ENCODE data around the gene NOTO. TPM values are rescaled to one million over a fixed set of nuclear protein-coding genes. Genes with fewer than 3 reads are reported as not detected.
A peak's percentile ranks its signal among the peaks of the same experiment; 100 is the strongest.

Gene NOTO
- total and polyA plus RNA-seq, 2 of the 8 experiments (the other 6 are each of a cell fraction or from before 2014, with no cell fraction given) = 0.33 to 0.54 TPM

DNA sequence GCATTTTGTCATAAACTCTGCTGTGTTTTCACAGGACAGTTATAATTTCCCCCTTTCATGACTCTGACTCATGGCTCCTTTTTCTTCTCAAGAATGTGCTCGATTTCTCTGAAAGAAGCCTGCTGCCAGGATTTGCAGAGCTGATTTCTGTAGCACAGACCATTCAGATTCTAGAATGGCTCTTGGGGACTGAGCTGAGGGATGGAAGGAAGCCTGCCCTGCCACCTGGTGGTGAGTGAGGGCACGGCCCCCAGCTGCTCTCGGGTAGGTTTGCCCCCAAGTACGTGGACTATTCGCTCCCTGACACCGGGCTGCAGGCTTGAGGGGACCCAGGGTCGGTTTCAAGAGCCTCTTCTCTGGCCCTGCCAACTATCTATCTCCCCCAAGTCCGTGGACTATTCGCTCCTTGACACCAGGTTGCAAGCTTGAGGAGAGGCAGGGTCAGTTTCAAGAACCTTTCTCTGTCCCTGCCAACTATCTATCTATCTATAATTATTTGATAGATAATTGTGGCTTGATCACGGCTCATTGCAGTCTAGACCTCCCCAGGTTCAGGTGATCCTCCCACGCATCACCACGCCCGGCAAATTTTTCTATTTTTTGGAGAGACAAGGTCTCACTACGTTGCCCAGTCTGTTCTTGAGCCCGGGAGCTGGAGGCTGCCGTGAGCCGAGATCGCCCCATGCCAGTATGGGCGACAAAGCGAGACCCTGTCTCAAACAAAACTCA lies 10.2 kb downstream of the NOTO start (continued):
- TF ChIP-seq, protein P1, sequence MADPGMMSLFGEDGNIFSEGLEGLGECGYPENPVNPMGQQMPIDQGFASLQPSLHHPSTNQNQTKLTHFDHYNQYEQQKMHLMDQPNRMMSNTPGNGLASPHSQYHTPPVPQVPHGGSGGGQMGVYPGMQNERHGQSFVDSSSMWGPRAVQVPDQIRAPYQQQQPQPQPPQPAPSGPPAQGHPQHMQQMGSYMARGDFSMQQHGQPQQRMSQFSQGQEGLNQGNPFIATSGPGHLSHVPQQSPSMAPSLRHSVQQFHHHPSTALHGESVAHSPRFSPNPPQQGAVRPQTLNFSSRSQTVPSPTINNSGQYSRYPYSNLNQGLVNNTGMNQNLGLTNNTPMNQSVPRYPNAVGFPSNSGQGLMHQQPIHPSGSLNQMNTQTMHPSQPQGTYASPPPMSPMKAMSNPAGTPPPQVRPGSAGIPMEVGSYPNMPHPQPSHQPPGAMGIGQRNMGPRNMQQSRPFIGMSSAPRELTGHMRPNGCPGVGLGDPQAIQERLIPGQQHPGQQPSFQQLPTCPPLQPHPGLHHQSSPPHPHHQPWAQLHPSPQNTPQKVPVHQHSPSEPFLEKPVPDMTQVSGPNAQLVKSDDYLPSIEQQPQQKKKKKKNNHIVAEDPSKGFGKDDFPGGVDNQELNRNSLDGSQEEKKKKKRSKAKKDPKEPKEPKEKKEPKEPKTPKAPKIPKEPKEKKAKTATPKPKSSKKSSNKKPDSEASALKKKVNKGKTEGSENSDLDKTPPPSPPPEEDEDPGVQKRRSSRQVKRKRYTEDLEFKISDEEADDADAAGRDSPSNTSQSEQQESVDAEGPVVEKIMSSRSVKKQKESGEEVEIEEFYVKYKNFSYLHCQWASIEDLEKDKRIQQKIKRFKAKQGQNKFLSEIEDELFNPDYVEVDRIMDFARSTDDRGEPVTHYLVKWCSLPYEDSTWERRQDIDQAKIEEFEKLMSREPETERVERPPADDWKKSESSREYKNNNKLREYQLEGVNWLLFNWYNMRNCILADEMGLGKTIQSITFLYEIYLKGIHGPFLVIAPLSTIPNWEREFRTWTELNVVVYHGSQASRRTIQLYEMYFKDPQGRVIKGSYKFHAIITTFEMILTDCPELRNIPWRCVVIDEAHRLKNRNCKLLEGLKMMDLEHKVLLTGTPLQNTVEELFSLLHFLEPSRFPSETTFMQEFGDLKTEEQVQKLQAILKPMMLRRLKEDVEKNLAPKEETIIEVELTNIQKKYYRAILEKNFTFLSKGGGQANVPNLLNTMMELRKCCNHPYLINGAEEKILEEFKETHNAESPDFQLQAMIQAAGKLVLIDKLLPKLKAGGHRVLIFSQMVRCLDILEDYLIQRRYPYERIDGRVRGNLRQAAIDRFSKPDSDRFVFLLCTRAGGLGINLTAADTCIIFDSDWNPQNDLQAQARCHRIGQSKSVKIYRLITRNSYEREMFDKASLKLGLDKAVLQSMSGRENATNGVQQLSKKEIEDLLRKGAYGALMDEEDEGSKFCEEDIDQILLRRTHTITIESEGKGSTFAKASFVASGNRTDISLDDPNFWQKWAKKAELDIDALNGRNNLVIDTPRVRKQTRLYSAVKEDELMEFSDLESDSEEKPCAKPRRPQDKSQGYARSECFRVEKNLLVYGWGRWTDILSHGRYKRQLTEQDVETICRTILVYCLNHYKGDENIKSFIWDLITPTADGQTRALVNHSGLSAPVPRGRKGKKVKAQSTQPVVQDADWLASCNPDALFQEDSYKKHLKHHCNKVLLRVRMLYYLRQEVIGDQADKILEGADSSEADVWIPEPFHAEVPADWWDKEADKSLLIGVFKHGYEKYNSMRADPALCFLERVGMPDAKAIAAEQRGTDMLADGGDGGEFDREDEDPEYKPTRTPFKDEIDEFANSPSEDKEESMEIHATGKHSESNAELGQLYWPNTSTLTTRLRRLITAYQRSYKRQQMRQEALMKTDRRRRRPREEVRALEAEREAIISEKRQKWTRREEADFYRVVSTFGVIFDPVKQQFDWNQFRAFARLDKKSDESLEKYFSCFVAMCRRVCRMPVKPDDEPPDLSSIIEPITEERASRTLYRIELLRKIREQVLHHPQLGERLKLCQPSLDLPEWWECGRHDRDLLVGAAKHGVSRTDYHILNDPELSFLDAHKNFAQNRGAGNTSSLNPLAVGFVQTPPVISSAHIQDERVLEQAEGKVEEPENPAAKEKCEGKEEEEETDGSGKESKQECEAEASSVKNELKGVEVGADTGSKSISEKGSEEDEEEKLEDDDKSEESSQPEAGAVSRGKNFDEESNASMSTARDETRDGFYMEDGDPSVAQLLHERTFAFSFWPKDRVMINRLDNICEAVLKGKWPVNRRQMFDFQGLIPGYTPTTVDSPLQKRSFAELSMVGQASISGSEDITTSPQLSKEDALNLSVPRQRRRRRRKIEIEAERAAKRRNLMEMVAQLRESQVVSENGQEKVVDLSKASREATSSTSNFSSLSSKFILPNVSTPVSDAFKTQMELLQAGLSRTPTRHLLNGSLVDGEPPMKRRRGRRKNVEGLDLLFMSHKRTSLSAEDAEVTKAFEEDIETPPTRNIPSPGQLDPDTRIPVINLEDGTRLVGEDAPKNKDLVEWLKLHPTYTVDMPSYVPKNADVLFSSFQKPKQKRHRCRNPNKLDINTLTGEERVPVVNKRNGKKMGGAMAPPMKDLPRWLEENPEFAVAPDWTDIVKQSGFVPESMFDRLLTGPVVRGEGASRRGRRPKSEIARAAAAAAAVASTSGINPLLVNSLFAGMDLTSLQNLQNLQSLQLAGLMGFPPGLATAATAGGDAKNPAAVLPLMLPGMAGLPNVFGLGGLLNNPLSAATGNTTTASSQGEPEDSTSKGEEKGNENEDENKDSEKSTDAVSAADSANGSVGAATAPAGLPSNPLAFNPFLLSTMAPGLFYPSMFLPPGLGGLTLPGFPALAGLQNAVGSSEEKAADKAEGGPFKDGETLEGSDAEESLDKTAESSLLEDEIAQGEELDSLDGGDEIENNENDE (IDR thresholded peaks at IDR 0.05; ENCODE audit: insufficient replicate concordance, low read length) = no peak
- TF ChIP-seq TCF12 (IDR thresholded peaks at IDR 0.05; ENCODE audit: low read depth, low read length) (0 out of 2 replicates have a peak, but pooled peaks have one; percentile 34), RAD21 (IDR thresholded peaks at IDR 0.05 in 1 of 2, conservative IDR thresholded peaks at IDR 0.05 in 1 of 2; ENCODE audit: low read depth in 2 of 2, low read length in 2 of 2) (peak; percentile 79 to 87), JUND (IDR thresholded peaks at IDR 0.05; ENCODE audit: low read length) (0 out of 2 replicates have a peak, but pooled peaks have one; percentile 35), SP4 (IDR thresholded peaks at IDR 0.05; ENCODE audit: low read length) (no peak), EZH2 (IDR thresholded peaks at IDR 0.05; ENCODE audit: low read depth, low read length, severe bottlenecking) (peak; percentile 16), CTBP2 (IDR thresholded peaks at IDR 0.05; ENCODE audit: borderline replicate concordance, insufficient read depth, insufficient read length, low read length) (no peak), SP1 (IDR thresholded peaks at IDR 0.05; ENCODE audit: low read depth, low read length) (no peak), YY1 (IDR thresholded peaks at IDR 0.05; ENCODE audit: low read depth, low read length) (0 out of 2 replicates have a peak, but pooled peaks have one; percentile 33)

Data from H1 (cell line).